ENCODE data around the gene GABRA1. TPM values are rescaled to one million over a fixed set of nuclear protein-coding genes. Genes with fewer than 3 reads are reported as not detected.

GABRA1 gene
- total RNA-seq, 1 experiment from 2014 or later = not detected

DNA sequence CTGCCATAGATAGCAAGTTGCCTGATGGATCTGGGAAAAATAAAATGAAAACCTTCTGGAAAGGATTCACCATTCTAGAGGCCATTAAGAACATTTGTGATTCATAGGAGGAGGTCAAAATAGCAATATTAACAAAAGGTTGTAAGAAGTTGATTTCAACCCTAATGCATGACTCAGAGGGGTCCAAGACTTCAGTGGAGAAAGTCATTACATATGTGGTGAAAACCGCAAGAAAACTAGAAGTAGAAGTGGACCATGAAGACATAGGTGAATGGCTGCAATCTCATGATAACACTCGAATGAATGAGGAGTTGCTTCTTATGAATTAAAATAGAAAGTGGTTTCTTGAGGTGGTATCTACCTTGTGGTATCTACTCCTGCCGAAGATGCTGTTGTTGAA, 86.6 kb downstream of the GABRA1 start:
- DNase-seq (ENCODE audit: low read depth, low spot score) = no peak
- in situ Hi-C loops (cut with HindIII; ENCODE audit: low pct_unique_long_range_greater_than_20kb, low sequenced_read_pairs) = no loop called here

DNA sequence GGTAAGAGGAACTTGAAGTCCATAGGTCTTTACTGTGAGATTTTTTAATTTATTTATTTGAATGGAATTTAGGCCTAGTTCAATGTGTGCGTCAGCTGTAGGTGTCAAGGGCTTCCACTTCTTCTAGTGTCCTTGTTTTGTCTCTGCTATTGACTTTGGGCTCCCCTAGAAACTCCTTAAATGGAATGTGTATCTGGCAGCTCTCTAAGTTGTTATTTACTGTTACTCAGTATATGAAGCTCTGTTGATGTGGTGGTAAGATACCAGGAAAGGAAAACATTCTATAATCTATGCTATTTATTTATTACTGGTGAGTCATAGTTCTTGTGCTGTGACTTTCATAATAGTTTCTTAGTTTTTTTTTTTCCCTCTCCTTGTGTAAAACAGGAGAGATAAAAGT, 97.1 kb downstream of the GABRA1 start:
- in situ Hi-C loops (cut with HindIII; ENCODE audit: low pct_unique_long_range_greater_than_20kb, low sequenced_read_pairs) = no loop called here
- no peak for DNase-seq (ENCODE audit: low read depth, low spot score)

DNA sequence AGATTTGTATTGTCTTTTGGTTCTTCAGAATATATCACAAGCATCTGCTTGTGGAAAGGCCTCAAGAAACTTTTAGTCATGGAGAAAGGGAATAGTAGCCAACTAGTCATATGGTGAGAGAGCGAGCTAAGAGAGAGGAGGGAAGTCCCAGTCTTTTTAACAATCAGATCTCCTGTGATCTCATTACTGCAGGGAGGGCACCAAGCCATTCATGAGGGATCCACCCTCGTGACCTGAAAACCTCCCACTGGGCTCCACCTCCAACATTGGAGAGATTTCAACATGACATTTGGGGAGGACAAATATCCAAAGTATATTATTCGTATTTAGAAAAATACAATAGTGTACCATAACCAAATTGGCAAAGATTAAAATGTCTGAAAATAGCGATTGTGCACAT, 99.0 kb downstream of the GABRA1 start:
- in situ Hi-C loops (cut with HindIII; ENCODE audit: low pct_unique_long_range_greater_than_20kb, low sequenced_read_pairs) = no loop called here

More for the DNA sequence above, 99.0 kb downstream of the GABRA1 start:
- no peak for DNase-seq (ENCODE audit: low read depth, low spot score)

Other genes with a start within 250 kb of the GABRA1 start
- not detected in 2 replicates for gene GABRA6, start 162.4 kb upstream of the GABRA1 start, total RNA-seq (2014; rRNA removed; shearing (Covaris generic))
- gene GABRG2, start 219.7 kb downstream of the GABRA1 start, total RNA-seq (2014; rRNA removed; shearing (Covaris generic)) = 0.05 and 0.32 TPM in 2 replicates

Measured in SK-MEL-5 (cell line).